Femur (tissue), 1 donor: ENCODE results near the gene BCL2.

Experiments
- DNase-seq: peaks from one replicate; pipeline ENCODE4 v3.0.0-alpha.2; 2017

The BCL2 gene

GRCh38 chr18:63102941-63103744 lies 216.4 kb downstream of the BCL2 start:
- no peak for DNase-seq

- DNase-seq, result no peak
Measured at GRCh38 chr18:63100630-63101055, 218.9 kb downstream of the BCL2 start.

- DNase-seq, result no peak
Measured at GRCh38 chr18:63099848-63100629, 219.5 kb downstream of the BCL2 start.

- DNase-seq, result no peak
Measured at GRCh38 chr18:63099091-63099840, 220.3 kb downstream of the BCL2 start.

- DNase-seq, result no peak
Measured at GRCh38 chr18:63098018-63098981, 221.3 kb downstream of the BCL2 start.

- no peak for DNase-seq
Measured at GRCh38 chr18:63097178-63097577, 222.4 kb downstream of the BCL2 start.

- no peak for DNase-seq
Measured at GRCh38 chr18:63096327-63096874, 223.2 kb downstream of the BCL2 start.

GRCh38 chr18:63095768-63096167 lies 223.8 kb downstream of the BCL2 start:
- no peak for DNase-seq

GRCh38 chr18:63091671-63092364 lies 227.8 kb downstream of the BCL2 start:
- DNase-seq, result no peak

- no peak for DNase-seq
Measured at GRCh38 chr18:63090334-63090733, 229.2 kb downstream of the BCL2 start.

GRCh38 chr18:63089041-63089440 lies 230.5 kb downstream of the BCL2 start:
- DNase-seq, result no peak

GRCh38 chr18:63088262-63088661 lies 231.3 kb downstream of the BCL2 start:
- DNase-seq, result no peak

- no peak for DNase-seq
Measured at GRCh38 chr18:63087421-63088230, 231.9 kb downstream of the BCL2 start.

- DNase-seq, result no peak
Measured at GRCh38 chr18:63085611-63086010, 234.0 kb downstream of the BCL2 start.

- no peak for DNase-seq
Measured at GRCh38 chr18:63084219-63084618, 235.3 kb downstream of the BCL2 start.

- DNase-seq, result no peak
Measured at GRCh38 chr18:63083555-63083954, 236.0 kb downstream of the BCL2 start.

GRCh38 chr18:63083020-63083531 lies 236.5 kb downstream of the BCL2 start:
- no peak for DNase-seq

- no peak for DNase-seq
Measured at GRCh38 chr18:63082366-63083019, 237.1 kb downstream of the BCL2 start.

- DNase-seq, result no peak
Measured at GRCh38 chr18:63079114-63079513, 240.5 kb downstream of the BCL2 start.

GRCh38 chr18:63078471-63078870 lies 241.1 kb downstream of the BCL2 start:
- no peak for DNase-seq
